Activated CD8-positive, alpha-beta memory T cell treated with anti-CD3 and anti-CD28 coated beads for 1 hour (primary cell): ENCODE measurements around the gene ENDOU.
"Not testable (repeated sequence)": the region's sequence is repeated elsewhere in the genome, so short reads cannot be mapped to it uniquely, and the experiment has no call there.

ENCODE experiments used
- DNase-seq, 2 donors: peaks; one replicate each; pipeline ENCODE4 v3.0.0-alpha.2; 2020; ENCODE audit warnings: low read depth in 1 of 2; ENCODE audit errors: extremely low read depth in 1 of 2

ENDOU gene

DNA sequence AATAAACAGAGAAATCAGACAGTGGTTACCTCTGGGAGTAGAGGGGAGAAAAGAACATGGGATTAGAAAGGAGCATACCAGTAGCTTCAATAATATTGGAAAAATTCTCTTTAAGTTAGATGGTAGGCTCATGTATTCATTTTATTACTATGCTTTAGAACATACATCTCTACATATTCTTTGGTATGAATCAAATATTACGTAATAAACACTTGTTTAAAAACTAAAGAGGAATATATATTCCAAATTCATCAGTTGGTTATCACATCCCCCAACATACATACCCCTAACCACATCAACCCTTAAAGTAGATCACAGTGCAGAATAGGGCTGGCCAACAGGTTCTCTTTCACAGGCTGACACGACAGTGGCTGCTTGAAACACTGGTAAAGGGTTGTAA lies 25.0 kb downstream of the ENDOU start:
- no peak for DNase-seq

DNA sequence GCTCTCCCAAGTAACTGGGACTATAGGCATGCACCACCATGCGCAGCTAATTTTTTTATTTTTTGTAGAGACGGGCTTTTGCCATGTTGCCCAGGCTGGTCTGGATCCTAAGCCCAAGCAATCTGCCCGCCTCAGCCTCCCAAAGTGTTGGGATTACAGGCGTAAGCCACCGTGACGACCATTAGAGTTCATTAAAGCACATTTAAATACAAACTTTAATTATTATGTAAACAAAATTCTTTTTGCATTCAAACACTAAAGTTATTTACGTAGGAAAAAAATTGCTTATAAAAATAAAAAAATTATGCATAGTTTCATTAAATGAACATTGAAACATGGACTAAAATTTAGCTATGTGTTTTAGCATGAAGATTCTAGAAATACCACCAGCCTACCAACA lies 26.7 kb downstream of the ENDOU start:
- no peak for DNase-seq

DNA sequence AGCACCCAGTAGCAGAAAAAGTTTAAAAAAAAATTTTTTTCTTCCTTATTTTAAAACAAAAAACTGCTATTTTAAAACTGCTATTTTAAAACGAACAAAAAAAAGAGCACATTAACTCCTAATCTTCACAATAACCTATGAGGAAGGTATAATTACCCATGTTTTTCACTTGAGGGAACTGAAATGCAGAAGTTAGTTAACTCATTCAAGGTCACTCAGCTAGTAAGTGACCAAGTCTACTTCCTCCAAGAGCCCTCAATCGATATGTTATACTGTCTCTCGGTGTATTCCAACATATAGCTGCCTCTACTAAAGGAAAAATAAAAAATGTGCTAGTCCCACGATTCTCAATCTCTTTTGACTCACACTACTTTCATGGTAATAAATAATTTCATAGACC lies 27.2 kb downstream of the ENDOU start:
- no peak for DNase-seq

DNA sequence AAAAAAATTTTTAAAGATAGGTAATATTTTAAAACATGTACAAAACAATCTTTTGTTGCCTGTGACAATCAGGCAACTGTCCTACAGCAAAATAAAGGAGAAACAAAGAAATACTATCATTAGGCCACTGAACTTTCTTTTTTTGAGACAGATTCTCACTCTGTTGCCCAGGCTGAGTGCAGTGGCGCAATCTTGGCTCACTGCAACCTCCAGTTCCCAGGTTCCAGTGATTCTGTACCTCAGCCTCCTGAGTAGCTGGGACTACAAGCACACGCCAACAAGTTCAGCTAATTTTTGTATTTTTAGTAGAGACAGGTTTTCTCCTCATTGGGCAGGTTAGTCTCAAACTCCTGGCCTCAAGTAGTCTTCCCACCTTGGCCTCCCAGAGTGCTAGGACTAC lies 36.1 kb downstream of the ENDOU start:
- DNase-seq = no peak

DNA sequence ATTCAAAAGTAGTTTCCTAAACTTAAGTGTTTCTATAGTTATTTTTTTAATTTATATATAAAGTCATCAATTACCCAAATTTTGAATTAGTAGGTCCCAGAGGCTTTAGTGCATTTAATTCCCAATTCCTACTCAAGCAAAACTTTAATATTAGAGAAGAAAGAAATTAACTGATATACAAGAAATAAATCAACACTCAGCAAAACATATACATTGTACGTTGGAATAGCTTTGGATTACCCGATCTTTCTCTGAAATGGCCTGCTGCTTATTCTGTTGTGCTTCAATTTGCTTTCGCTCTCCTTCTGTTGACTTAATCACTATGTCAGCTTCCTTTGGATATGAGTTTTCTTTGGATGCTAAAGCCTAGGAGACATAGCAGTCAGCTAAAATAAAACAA lies 37.7 kb downstream of the ENDOU start:
- no peak for DNase-seq

DNA sequence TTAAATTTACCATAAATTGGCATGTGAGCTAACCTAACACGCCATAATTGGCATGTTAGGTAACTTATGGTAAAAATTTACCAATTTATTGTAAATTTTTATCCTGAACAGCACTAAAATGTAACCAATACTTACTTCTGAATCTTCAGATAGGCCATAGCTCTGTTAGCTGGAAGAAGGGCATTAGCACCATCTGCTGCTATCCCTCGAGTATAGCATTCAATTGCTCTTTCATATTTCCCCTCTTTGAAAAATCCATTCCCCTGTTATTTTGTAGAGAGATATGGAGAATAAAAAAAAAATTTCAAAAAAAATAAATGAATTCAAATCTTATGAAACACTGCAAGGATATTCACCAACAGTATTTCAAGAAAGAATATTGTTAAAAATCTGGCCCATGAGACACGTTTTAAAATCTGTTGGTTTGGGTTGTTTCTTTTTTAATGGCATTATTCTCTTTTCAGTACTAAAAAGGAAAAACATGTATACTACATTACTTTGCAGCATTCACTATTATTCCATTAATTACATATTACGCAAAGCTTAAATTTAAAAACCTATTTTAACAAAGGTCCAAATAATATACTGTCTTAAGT lies 38.5 kb downstream of the ENDOU start:
- DNase-seq = no peak

DNA sequence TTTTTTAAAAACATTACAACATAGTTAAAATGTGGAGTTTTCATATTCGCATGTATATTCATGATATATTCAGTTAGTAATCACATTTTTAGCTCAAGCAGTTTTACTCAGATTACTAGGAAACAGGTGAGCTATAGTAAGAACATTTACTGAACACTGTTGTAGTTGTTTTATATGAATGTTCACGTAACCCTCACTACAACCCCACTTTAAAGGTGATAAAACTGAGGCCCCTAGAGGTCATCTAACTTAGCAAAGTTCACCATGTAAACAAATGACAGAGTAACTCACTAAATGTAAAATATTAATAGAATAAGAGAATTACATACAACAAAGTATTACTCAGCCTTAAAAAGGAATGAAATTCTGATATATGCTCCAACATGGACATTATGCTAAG lies 45.5 kb downstream of the ENDOU start:
- no peak for DNase-seq

DNA sequence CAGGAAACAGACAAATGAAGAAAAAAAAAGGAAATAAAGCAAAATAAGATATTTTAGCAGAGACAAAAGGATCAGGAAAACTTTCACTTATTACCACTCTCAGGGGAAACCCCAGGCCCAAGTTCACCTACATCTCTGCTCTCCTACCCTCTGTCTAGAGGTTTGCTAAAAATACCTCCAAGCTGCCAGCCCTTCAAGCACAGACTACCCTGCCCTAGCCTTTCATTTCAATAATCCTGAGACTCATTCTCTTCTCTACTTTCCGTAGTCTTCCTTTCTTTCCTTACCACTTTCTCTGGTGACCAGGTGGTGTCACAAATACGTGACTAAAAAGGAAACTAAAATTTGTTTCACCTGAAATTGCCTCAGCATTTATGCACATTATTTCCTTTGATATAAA lies 53.2 kb downstream of the ENDOU start:
- no peak for DNase-seq

DNA sequence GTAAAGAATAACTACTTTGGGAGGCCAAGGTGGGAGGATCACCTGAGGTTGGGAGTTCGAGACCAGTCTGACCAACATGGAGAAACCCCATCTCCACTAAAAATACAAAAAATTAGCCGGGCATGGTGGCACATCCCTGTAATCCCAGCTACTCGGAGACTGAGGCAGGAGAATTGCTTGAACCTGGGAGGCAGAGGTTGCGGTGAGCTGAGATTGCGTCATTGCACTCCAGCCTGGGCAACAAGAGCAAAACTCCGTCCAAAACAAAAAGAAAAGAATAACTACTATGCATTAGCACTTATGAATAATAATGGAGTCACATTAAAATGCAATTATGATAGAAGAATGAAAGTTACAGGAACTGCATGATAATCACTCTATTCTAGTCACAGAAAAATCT lies 57.4 kb downstream of the ENDOU start:
- not testable (repeated sequence) for DNase-seq
